HUES6 (cell line): ENCODE data around the gene ADPRM.

Source experiments
- H3K27ac ChIP-seq: 2 replicates; pipeline ENCODE4 v1.7.0; 2013; ENCODE audit warnings: low read depth, mild to moderate bottlenecking, low read length, inconsistent platforms
- H3K27me3 ChIP-seq: 2 replicates; pipeline ENCODE4 v1.6.1; 2013; ENCODE audit warnings: low read length; ENCODE audit not compliant: control insufficient read depth, insufficient read depth
- H3K36me3 ChIP-seq: 2 replicates; pipeline ENCODE4 v1.6.1; 2013; ENCODE audit warnings: low read length; ENCODE audit not compliant: control insufficient read depth, insufficient read depth
- H3K4me1 ChIP-seq: 2 replicates; pipeline ENCODE4 v1.6.1; 2013; ENCODE audit warnings: low read length; ENCODE audit not compliant: control insufficient read depth, insufficient read depth
- H3K4me3 ChIP-seq: 2 replicates; pipeline ENCODE4 v1.5.1; 2013; ENCODE audit warnings: low read depth, low read length
- H3K9ac ChIP-seq: one replicate; pipeline ENCODE4 v1.6.1; 2013; ENCODE audit warnings: mild to moderate bottlenecking, low read length
- H3K9me3 ChIP-seq: 2 replicates; pipeline ENCODE4 v1.6.1; 2013; ENCODE audit warnings: low read depth, low read length; ENCODE audit not compliant: control insufficient read depth, insufficient read depth

ADPRM gene

GRCh38 chr17:10699856-10700255, 2.5 kb downstream of the ADPRM start:
- no peak overlapping the region for H3K4me3 ChIP-seq
- H3K9ac ChIP-seq: no peak overlapping the region
- H3K4me1 ChIP-seq: no peaks in the 10 kb centered on the region
- H3K36me3 ChIP-seq: peaks cover 11% of the 10 kb centered on the region
- no peaks in the 10 kb centered on the region for H3K27me3 ChIP-seq
- no peaks in the 10 kb centered on the region for H3K9me3 ChIP-seq
- H3K27ac ChIP-seq: no peak overlapping the region

GRCh38 chr17:10702574-10702973, 5.2 kb downstream of the ADPRM start:
- Histone ChIP-seq H3K27ac (no peak overlapping the region), H3K27me3 (no peaks in the 10 kb centered on the region), H3K4me1 (no peaks in the 10 kb centered on the region), H3K9ac (no peak overlapping the region), H3K4me3 (no peak overlapping the region), H3K36me3 (peaks cover 29% of the 10 kb centered on the region), H3K9me3 (no peaks in the 10 kb centered on the region)

DNA sequence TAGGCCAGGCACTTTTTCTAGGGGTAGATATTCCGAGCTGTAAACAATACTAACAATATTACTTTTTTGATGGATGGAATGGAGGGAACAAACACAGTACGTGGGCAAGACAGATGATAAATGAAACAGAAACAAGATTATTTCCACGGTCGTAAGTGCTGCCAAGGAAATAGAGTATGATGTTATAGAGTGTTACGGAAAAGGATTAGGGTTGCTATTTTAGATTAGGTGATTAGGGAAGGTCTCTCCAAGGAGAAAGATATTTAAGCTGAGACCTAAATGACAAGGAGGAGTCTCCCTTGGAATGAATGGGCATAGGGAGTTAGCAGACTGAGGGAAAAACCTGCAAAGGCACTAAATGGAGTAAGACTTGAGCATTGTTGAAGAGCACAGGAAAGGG, 8.3 kb downstream of the ADPRM start:
- no peaks in the 10 kb centered on the region for H3K27me3 ChIP-seq
- no peaks in the 10 kb centered on the region for H3K9me3 ChIP-seq
- H3K9ac ChIP-seq: no peak overlapping the region
- H3K27ac ChIP-seq: no peak overlapping the region
- peaks cover 55% of the 10 kb centered on the region for H3K36me3 ChIP-seq
- no peaks in the 10 kb centered on the region for H3K4me1 ChIP-seq
- no peak overlapping the region for H3K4me3 ChIP-seq

GRCh38 chr17:10713318-10713717, 15.9 kb downstream of the ADPRM start:
- Histone ChIP-seq H3K27ac (no peak overlapping the region), H3K4me3 (no peak overlapping the region), H3K36me3 (peaks cover 40% of the 10 kb centered on the region), H3K9me3 (no peaks in the 10 kb centered on the region), H3K27me3 (no peaks in the 10 kb centered on the region), H3K9ac (no peak overlapping the region), H3K4me1 (no peaks in the 10 kb centered on the region)

- Histone ChIP-seq H3K9ac (no peak overlapping the region), H3K27me3 (no peaks in the 10 kb centered on the region), H3K9me3 (no peaks in the 10 kb centered on the region), H3K4me1 (no peaks in the 10 kb centered on the region), H3K36me3 (peaks cover 14% of the 10 kb centered on the region), H3K27ac (no peak overlapping the region), H3K4me3 (no peak overlapping the region)
These were observed 18.8 kb downstream of the ADPRM start for GRCh38 chr17:10716218-10716617.

DNA sequence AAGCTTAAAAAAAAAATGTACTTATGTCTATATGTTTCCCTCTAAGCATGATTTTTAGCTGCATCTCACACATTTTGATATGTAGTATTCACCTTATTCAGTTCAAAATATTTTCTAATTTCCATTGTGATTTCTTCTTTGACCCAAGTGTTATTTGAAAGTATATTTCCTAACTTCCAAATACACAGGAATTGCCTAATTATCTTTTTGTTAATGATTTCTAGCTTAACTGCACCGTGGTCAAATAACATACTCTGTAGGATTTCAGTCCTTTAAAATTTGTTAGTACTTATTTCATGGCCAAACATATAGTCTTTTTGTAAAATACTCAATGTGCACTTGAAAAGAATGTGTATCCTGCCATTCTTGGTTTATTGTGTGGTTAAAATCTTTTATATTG, 21.2 kb downstream of the ADPRM start:
- no peaks in the 10 kb centered on the region for H3K9me3 ChIP-seq
- no peak overlapping the region for H3K27ac ChIP-seq
- H3K27me3 ChIP-seq: no peaks in the 10 kb centered on the region
- H3K4me1 ChIP-seq: no peaks in the 10 kb centered on the region
- H3K9ac ChIP-seq: no peak overlapping the region
- H3K4me3 ChIP-seq: no peak overlapping the region
- H3K36me3 ChIP-seq: no peaks in the 10 kb centered on the region

DNA sequence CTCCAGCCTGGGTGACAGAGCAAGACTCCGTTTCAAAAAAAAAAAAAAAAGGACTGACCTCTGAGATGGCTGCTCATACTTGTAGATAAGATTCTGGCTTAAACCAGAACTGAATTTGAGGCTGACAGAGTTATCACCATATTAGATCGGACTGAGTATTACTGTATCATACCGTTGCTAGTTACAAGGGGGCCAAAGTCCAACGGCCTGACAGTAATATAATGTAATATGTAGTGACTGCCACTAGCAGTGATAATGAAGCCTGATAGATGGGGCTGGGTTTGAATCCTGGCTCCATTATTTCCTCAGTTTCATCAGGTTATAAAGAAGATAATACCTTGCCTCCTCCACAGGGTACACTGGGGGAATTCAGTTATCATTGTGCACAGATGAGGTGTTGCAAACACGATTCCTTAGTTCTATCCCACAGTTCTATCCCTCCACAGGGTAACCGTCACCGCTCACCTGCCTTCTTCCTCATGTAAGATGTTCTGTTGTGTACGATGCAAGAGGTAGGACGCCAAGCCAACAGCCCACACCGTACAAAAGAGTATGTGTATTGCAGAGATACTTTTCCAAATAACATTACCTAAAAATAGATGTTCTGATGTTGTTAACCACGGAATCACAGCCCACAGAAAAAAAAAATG, 27.3 kb downstream of the ADPRM start:
- H3K27me3 ChIP-seq: no peaks in the 10 kb centered on the region
- no peak overlapping the region for H3K27ac ChIP-seq

GRCh38 chr17:10725262-10725661, 27.9 kb downstream of the ADPRM start:
- H3K27me3 ChIP-seq: no peaks in the 10 kb centered on the region
- no peaks in the 10 kb centered on the region for H3K9me3 ChIP-seq
- no peak overlapping the region for H3K27ac ChIP-seq
- no peak overlapping the region for H3K9ac ChIP-seq
- H3K36me3 ChIP-seq: no peaks in the 10 kb centered on the region
- no peak overlapping the region for H3K4me3 ChIP-seq
- no peaks in the 10 kb centered on the region; the same call in 1 of the 2 replicates for H3K4me1 ChIP-seq

More for the DNA sequence above, 27.3 kb downstream of the ADPRM start:
- H3K9me3 ChIP-seq: no peaks in the 10 kb centered on the region
- H3K4me1 ChIP-seq: no peaks in the 10 kb centered on the region; the same call in 1 of the 2 replicates
- no peak overlapping the region for H3K9ac ChIP-seq
- H3K36me3 ChIP-seq: no peaks in the 10 kb centered on the region
- no peak overlapping the region for H3K4me3 ChIP-seq

- no peak overlapping the region for H3K4me3 ChIP-seq
- H3K27ac ChIP-seq: no peak overlapping the region
- no peak overlapping the region for H3K9ac ChIP-seq
These were observed 28.8 kb downstream of the ADPRM start for GRCh38 chr17:10726196-10726595.

DNA sequence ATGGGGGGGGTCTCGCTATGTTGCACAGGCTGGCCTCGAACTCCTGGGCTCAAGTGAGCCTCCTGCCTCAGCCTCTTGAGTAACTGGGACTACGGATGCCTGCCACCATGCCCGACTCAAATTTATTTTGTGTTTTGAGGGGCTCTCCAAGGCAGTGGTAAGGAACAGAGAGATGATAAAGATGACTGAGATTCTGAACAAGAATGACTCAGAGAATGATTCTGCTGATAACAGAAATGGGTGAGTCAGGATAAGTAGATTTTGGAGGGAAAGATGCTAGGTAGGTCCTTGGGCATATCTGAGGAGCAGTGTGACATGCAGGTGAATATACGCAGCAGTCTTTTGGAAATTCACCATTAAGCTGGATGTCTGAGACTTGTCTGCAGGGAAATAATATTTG, 29.8 kb downstream of the ADPRM start:
- Histone ChIP-seq H3K4me3 (no peak overlapping the region), H3K4me1 (peaks cover 5% of the 10 kb centered on the region), H3K36me3 (no peaks in the 10 kb centered on the region), H3K27ac (no peak overlapping the region), H3K9me3 (no peaks in the 10 kb centered on the region), H3K27me3 (no peaks in the 10 kb centered on the region), H3K9ac (no peak overlapping the region)

More at GRCh38 chr17:10726196-10726595, 28.8 kb downstream of the ADPRM start:
- H3K36me3 ChIP-seq: no peaks in the 10 kb centered on the region
- no peaks in the 10 kb centered on the region for H3K27me3 ChIP-seq
- no peaks in the 10 kb centered on the region for H3K9me3 ChIP-seq
- peaks cover under 1% of the 10 kb centered on the region for H3K4me1 ChIP-seq

DNA sequence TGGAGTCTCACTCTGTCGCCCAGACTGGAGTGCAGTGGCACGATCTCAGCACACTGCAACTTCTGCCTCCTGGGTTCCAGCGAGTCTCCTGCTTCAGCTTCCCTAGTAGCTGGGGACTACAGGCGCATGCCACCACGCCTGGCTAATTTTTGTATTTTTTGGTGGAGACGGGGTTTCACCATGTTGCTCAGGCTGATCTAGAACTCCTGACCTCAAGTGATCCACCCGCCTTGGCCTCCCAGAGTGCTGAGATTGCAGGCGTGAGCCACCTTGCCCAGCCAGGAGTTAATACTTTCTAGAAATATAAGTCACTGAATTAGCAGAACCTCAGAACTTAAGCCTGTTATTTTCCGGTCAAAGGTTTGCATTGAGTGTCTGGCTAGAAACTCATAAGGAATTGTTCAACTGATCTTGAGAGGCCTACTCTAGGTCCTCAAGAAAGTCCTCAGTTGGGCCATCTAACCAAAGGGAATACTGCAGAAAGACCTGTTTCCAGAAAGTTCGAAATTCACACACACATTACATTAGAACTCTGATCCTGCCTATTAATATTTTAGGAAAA, 31.0 kb downstream of the ADPRM start:
- no peak overlapping the region for H3K27ac ChIP-seq
- H3K36me3 ChIP-seq: no peaks in the 10 kb centered on the region
- H3K27me3 ChIP-seq: no peaks in the 10 kb centered on the region
- H3K4me1 ChIP-seq: peaks cover 9% of the 10 kb centered on the region
- no peak overlapping the region for H3K9ac ChIP-seq
- no peaks in the 10 kb centered on the region for H3K9me3 ChIP-seq
- no peak overlapping the region for H3K4me3 ChIP-seq
